ENCODE results near the gene DZIP1.
"Not testable (repeated sequence)": the region's sequence is repeated elsewhere in the genome, so short reads cannot be mapped to it uniquely, and the experiment has no call there.

Gene DZIP1

GRCh38 chr13:95676762-95677563 is 32.5 kb upstream of the DZIP1 start, which contains the start of gene DNAJC3:
Gene DNAJC3, plus strand, starts transcription at chr13:95677139. Its CDS starts 117 bp downstream, at chr13:95677256.
- DNase-seq (ENCODE audit: insufficient read length, low spot score) (peak; percentile 73), FAIRE-seq (no peak)
- no peak for TF ChIP-seq CTCF (IDR thresholded peaks at IDR 0.05; ENCODE audit: insufficient read depth, missing control alignments)

GRCh38 chr13:95676105-95676761 is 31.7 kb upstream of the DZIP1 start:
- DNase-seq (ENCODE audit: insufficient read length, low spot score): no peak
- no peak for TF ChIP-seq CTCF (IDR thresholded peaks at IDR 0.05; ENCODE audit: insufficient read depth, missing control alignments)
- FAIRE-seq: no peak

- DNase-seq (ENCODE audit: insufficient read length, low spot score) (no peak), FAIRE-seq (no peak)
- no peak for TF ChIP-seq CTCF (IDR thresholded peaks at IDR 0.05; ENCODE audit: insufficient read depth, missing control alignments)
Observed at GRCh38 chr13:95671597-95671996, 27.1 kb upstream of the DZIP1 start.

GRCh38 chr13:95667235-95667634 is 22.7 kb upstream of the DZIP1 start:
- not testable (repeated sequence) for FAIRE-seq; DNase-seq (ENCODE audit: insufficient read length, low spot score)

- peak; percentile 68 for TF ChIP-seq CTCF (IDR thresholded peaks at IDR 0.05; ENCODE audit: insufficient read depth, missing control alignments)
- FAIRE-seq (peak; percentile 71), DNase-seq (ENCODE audit: insufficient read length, low spot score) (no peak)
Observed at GRCh38 chr13:95660981-95661581, 16.6 kb upstream of the DZIP1 start.

- no peak for TF ChIP-seq CTCF (IDR thresholded peaks at IDR 0.05; ENCODE audit: insufficient read depth, missing control alignments)
- no peak for FAIRE-seq
- no peak for DNase-seq (ENCODE audit: insufficient read length, low spot score)
Observed at GRCh38 chr13:95659500-95659899, 15.0 kb upstream of the DZIP1 start.

GRCh38 chr13:95656386-95657015 is 12.0 kb upstream of the DZIP1 start:
- DNase-seq (ENCODE audit: insufficient read length, low spot score) (no peak), FAIRE-seq (no peak)
- TF ChIP-seq CTCF (IDR thresholded peaks at IDR 0.05; ENCODE audit: insufficient read depth, missing control alignments): no peak
